ENCODE data around the gene ID3. TPM values are rescaled to one million over a fixed set of nuclear protein-coding genes. Genes with fewer than 3 reads are reported as not detected.

ID3 gene
- total and polyA plus RNA-seq, 9 of the 15 experiments (the other 6 are each of a cell fraction or from before 2014, with no cell fraction given), result 6.8 to 59.8 (median 23.5) TPM

DNA sequence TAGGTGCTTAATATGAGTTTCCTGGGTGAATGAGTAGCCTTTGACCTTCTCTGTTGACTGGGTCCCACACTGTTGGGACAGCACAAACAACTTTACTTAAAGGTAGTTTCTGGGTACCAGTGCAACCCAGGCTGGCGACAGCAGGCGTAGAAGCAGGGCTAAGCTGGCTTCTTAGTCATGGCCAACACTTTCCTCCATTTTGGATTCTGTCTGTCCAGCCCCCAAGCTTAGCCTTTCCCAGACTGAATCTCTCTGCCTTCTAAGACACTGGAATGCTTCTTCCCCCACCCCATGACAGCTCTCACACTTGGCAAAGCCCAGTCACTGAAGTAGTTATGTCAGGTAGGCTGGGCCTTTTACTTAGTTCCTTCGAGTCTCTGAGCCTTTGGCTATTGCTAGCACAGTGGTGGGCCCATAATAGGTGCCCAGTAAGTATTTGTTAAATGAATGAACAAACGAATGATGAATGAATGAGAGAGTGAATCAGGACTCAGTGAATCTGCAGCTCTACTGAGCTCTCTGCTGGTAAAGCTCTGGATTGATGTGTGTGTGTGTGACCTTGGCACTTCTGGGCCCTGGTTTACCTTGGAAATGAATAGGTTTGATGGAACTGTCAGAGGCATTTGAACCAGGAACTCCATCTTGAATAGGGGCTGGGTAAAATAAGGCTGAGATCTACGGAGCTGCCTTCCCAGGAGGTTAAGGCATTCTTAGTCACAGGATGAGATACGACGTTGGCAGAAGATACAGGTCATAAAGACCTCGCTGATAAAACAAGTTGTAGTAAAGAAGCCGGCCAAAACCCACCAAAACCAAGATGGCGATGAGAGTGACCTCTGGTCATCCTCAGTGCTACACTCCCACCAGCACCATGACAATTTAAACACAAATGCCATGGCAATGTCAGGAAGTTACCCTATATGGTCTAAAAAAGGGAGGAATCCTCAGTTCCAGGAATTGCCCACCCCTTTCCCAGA, 37.4 kb upstream of the ID3 start (continued):
- TF ChIP-seq ATF1 (CRISPR knock-in tag; IDR thresholded peaks at IDR 0.05) (no peak), ATF1 (tag; IDR thresholded peaks at IDR 0.05) (peak; percentile 73; the same call in 1 of the 2 replicates), ZBTB40 (IDR thresholded peaks at IDR 0.05) (peak; percentile 51), ZBTB40 (CRISPR knock-in tag; IDR thresholded peaks at IDR 0.05) (no peak), GATAD2A (IDR thresholded peaks at IDR 0.05) (0 out of 2 replicates have a peak, but pooled peaks have one; percentile 38), POLR2G (IDR thresholded peaks at IDR 0.05; ENCODE audit: low read depth, low read length) (no peak), HOXB6 (CRISPR knock-in tag; IDR thresholded peaks at IDR 0.05; ENCODE audit: borderline replicate concordance) (no peak), RCOR1 (IDR thresholded peaks at IDR 0.05; ENCODE audit: borderline replicate concordance in 1 of 2, low read depth in 2 of 2, low read length in 2 of 2) (no peak), NR2C1 (IDR thresholded peaks at IDR 0.05) (peak; percentile 53; the same call in 1 of the 2 replicates), NR2C1 (tag; IDR thresholded peaks at IDR 0.05) (peak; percentile 88), ZFPM2 (CRISPR knock-in tag; IDR thresholded peaks at IDR 0.05) (no peak), HMG20A (CRISPR knock-in tag; conservative IDR thresholded peaks at IDR 0.05) (no peak), GTF2E2 (tag; IDR thresholded peaks at IDR 0.05) (0 out of 2 replicates have a peak, but pooled peaks have one; percentile 13)
- TF ChIP-seq, protein P1, sequence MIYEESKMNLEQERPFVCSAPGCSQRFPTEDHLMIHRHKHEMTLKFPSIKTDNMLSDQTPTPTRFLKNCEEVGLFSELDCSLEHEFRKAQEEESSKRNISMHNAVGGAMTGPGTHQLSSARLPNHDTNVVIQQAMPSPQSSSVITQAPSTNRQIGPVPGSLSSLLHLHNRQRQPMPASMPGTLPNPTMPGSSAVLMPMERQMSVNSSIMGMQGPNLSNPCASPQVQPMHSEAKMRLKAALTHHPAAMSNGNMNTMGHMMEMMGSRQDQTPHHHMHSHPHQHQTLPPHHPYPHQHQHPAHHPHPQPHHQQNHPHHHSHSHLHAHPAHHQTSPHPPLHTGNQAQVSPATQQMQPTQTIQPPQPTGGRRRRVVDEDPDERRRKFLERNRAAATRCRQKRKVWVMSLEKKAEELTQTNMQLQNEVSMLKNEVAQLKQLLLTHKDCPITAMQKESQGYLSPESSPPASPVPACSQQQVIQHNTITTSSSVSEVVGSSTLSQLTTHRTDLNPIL (CRISPR knock-in tag; IDR thresholded peaks at IDR 0.05), result peak; percentile 63; the same call in 1 of the 2 replicates
